GM19395 (cell line): ENCODE data around the gene TYW3.
A peak's percentile ranks its signal among the peaks of the same experiment; 100 is the strongest.

Experiments used
- ATAC-seq: cut with Tn5 transposase; IDR thresholded peaks from one replicate; pipeline ENCODE4 v1.9.1; 2021; ENCODE audit warnings: mild to moderate bottlenecking, moderate library complexity; ENCODE audit not compliant: unreplicated experiment

TYW3 gene

DNA sequence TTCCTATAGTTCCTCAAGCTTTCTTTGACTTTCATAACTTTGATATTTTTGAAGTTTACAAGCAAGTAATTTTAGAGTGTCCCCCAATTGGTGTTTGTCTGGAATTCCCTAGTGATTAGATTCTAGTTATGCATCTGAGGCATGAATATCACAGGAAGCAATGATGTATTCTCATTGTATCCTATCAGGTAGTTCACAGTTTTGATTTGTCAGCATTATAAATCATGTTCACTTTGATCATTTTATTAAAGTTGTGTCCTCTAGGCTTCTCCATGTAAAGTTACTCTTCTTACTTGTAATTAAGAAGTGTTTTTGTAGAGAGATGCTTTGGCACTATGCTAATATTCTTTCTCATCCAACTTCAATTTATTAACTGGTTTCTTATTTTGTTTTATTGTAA, 53.0 kb downstream of the TYW3 start:
- no peak for ATAC-seq

DNA sequence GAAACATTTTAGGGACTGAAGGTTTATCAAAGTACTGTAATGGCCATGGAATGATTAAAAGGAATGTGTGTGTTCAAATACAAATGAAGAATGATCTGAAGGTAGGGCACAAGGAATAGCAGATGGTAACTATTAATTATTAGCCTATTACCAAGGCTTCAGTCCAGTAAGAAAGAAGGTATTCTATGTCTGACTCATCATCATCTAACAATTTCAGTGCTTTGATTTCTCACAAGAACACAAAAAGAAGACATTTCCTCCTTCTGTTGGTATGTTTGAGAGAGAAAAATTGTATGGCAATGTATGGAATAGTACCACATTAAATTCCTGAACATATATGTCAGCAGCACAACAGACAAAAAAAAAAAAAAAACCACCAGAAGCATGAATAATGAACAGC, 57.5 kb downstream of the TYW3 start:
- ATAC-seq = no peak

DNA sequence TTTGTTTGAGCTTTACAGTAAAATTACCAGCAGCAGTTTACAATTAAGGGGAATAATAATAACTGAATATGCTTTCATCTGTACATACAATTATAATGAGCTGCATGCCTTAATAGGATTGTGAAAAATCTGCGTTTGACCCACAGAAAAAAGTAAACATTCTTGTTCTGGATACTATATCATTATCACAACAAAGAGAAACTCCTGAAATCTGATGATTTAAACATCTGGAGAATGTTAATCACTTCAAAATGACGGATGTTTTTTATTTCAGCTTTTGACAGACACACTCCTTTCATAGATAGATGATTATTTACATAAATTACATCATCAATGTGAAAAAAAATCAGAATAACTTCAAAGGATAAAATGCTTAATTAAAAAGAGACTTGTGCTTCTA, 58.5 kb downstream of the TYW3 start:
- ATAC-seq = no peak

DNA sequence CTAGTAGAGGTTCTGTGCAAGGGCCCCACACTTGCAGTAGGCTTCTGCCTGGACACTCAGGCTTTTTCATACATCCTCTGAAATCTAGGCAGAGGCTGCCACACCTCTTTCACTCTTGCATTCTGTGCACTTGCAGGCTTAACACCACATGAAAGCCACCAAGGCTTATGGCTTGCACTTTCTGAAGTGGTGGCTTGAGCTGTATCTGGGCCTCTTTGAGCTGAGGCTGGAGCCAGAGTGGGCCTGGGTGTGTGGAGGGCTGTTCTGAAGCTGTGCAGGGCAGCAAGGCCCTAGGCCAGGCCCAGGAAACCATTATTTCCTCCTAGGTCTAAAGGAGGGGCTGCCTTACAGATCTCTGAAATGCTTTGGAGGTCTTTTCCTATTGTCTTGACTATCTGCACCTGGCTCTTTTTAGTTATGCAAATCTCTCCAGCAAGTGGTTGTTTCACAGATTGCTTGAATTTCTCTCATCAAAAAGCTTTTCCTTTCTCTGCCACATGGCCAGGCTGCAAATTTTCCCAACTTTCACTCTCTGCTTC, 66.2 kb downstream of the TYW3 start:
- no peak for ATAC-seq

DNA sequence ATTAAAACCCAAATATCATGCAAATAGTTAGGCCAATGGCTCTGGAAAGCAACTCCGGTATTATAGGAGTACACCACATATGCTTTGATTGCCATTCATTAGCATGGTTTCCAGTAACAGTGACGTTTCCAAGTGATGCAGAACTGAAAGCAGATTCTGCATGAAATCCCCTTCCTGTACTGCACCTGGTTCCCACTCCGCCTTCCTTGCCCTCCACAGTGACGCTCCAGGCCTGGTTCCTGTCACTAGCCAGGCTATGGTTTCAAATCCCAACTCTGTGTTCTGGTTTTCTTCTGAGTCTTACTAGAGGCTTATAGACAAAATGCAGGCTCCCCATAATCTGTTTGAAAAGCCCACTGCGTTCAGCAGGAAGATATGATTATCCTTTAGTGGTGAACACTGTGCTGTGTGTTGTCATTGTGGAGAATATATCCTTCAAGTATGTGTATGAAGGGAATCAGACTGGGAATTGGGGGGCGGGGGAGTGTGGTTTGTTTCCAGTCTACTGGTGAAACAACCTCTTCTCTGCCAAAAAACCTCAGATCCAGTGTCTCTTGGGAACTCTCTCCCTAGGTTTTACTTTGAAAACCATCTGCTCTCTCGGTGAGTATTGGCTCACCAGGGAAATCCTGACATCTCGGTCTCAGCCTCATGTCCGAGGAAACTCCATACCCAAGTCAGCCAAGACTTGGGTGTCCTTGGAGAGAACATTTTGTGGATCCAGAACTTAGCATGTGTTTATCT, 78.7 kb downstream of the TYW3 start:
- ATAC-seq = peak; percentile 71

DNA sequence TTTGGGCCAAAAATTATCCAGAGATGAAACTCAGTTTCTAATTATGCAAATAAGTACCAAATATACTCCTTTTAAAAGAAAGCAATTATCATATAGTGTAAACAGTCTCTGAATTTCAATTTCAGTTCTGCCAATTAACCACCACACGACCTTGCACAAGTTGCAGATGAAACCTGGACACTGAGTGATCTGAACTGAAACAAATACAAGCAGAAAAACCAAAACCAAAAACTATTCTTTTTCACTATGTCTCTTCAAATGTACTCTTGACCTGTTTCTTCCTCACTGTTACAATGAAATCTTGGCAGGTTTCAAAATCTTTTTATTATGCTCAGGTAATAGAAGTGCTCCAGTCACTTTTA, 79.2 kb downstream of the TYW3 start:
- peak; percentile 98 for ATAC-seq
